ENCODE results near the gene TCEANC2.

GRCh38 chr1:54135436-54136120 lies 82.2 kb downstream of the TCEANC2 start:
- TF ChIP-seq POLR2AphosphoS5 (IDR thresholded peaks at IDR 0.05) = no peak
- TF ChIP-seq CTCF (IDR thresholded peaks at IDR 0.05) = no peak
- no peak for TF ChIP-seq POLR2A (IDR thresholded peaks at IDR 0.05)
